GM18907 (cell line): Measurements from ENCODE around the gene AP4M1.

Source experiments
- ATAC-seq: cut with Tn5 transposase; IDR thresholded peaks from one replicate; pipeline ENCODE4 v1.9.1; 2021; ENCODE audit warnings: mild to moderate bottlenecking, moderate library complexity; ENCODE audit not compliant: unreplicated experiment

AP4M1 gene

GRCh38 chr7:100101016-100101862, at the start of gene AP4M1, which contains the start of gene MCM7:
Gene AP4M1, plus strand, starts transcription at chr7:100101643. Its CDS starts 72 bp downstream, at chr7:100101715.
Gene MCM7, minus strand, starts transcription at chr7:100101397. Its CDS starts 103 bp downstream, at chr7:100101294.
- peak; percentile 85 for ATAC-seq

- ATAC-seq, result no peak
Observed at GRCh38 chr7:100053215-100053614, 48.2 kb upstream of the AP4M1 start.

- no peak for ATAC-seq
Observed at GRCh38 chr7:100057006-100057405, 44.4 kb upstream of the AP4M1 start.

GRCh38 chr7:100059251-100059739, 42.1 kb upstream of the AP4M1 start:
- no peak for ATAC-seq

GRCh38 chr7:100061518-100062193, 39.8 kb upstream of the AP4M1 start:
- ATAC-seq, result no peak

GRCh38 chr7:100063376-100063775, 38.1 kb upstream of the AP4M1 start:
- ATAC-seq, result no peak

GRCh38 chr7:100064162-100064561, 37.3 kb upstream of the AP4M1 start:
- ATAC-seq, result no peak

GRCh38 chr7:100065452-100066186, 35.8 kb upstream of the AP4M1 start:
- ATAC-seq, result no peak

GRCh38 chr7:100066953-100067352, 34.5 kb upstream of the AP4M1 start:
- ATAC-seq, result no peak

- no peak for ATAC-seq
Observed at GRCh38 chr7:100069991-100070390, 31.5 kb upstream of the AP4M1 start.

- no peak for ATAC-seq
Observed at GRCh38 chr7:100071018-100071723, 30.3 kb upstream of the AP4M1 start.

GRCh38 chr7:100072462-100072861, 29.0 kb upstream of the AP4M1 start:
- no peak for ATAC-seq

- no peak for ATAC-seq
Observed at GRCh38 chr7:100074841-100075240, 26.6 kb upstream of the AP4M1 start.

GRCh38 chr7:100075418-100075817, 26.0 kb upstream of the AP4M1 start:
- no peak for ATAC-seq

- ATAC-seq, result no peak
Observed at GRCh38 chr7:100077205-100077604, 24.2 kb upstream of the AP4M1 start.

- ATAC-seq, result no peak
Observed at GRCh38 chr7:100079024-100079560, 22.4 kb upstream of the AP4M1 start.

- no peak for ATAC-seq
Observed at GRCh38 chr7:100080907-100081534, 20.4 kb upstream of the AP4M1 start.

GRCh38 chr7:100081535-100082102, 19.8 kb upstream of the AP4M1 start, which contains the start of gene ZNF3:
Gene ZNF3, minus strand, starts transcription at chr7:100081723. Its CDS starts 4,366 bp downstream, at chr7:100077357.
- peak; percentile 84 for ATAC-seq

- ATAC-seq, result no peak
Observed at GRCh38 chr7:100082978-100083377, 18.5 kb upstream of the AP4M1 start.
